Vagina (tissue), 2 donors: ENCODE results near the gene PNP. TPM values are rescaled to one million over a fixed set of nuclear protein-coding genes. Genes with fewer than 3 reads are reported as not detected.
A peak's percentile ranks its signal among the peaks of the same experiment; 100 is the strongest.

Experiments used
- DNase-seq, 2 donors: peaks; one replicate each; pipeline ENCODE4 v3.0.0-alpha.2; 2017; ENCODE audit errors: extremely low spot score in 2 of 2
- H3K27ac ChIP-seq: fragments of 200-600 bp; sonication (generic); one replicate; pipeline ENCODE4 v1.5.1; 2019
- H3K27me3 ChIP-seq: fragments of 200-600 bp; sonication (generic); one replicate; pipeline ENCODE4 v1.5.1; 2019
- H3K36me3 ChIP-seq, 2 donors: fragments of 200-600 bp; sonication (generic); one replicate each; pipeline ENCODE4 v1.5.1; 2017 to 2019
- H3K4me1 ChIP-seq: fragments of 200-600 bp; sonication (generic); one replicate; pipeline ENCODE4 v1.5.1; 2019
- H3K4me3 ChIP-seq, 2 donors: fragments of 200-600 bp; sonication (generic); 1 replicate in 1 of 2; 2 replicates in 1 of 2; pipeline ENCODE4 v1.5.1; 2016 to 2019
- H3K9me3 ChIP-seq: fragments of 200-600 bp; sonication (generic); one replicate; pipeline ENCODE4 v1.5.1; 2019
- POLR2A ChIP-seq, 2 donors: fragments of 450-650 bp; IDR thresholded peaks; one replicate each; pipeline ENCODE4 v1.6.1; 2017; ENCODE audit warnings: antibody characterized with exemption in 2 of 2, mild to moderate bottlenecking in 2 of 2, moderate library complexity in 2 of 2
- POLR2AphosphoS5 ChIP-seq, 2 donors: sonication (generic); formaldehyde crosslinking; IDR thresholded peaks; one replicate each; pipeline ENCODE4 v1.9.0; 2017; ENCODE audit warnings: antibody characterized with exemption in 2 of 2, mild to moderate bottlenecking in 2 of 2, low read depth in 1 of 2; ENCODE audit not compliant: insufficient read depth in 1 of 2
- intact Hi-C: fragments of 100-400 bp; cut with DNase I; formaldehyde crosslinking; loops from one replicate; pipeline ENCODE4 v1.15.1; 2023
- total RNA-seq: library from RNA; depleted of rRNA; stranded (reverse); fragments of >200 nt; gene quantifications from one replicate; pipeline ENCODE4 v1.2.3, GENCODE V29; 2016
- TF ChIP-seq, protein P1 (sequence below), 3 experiments: fragments of 450-650 bp in 2 of 3; fragments of 200-600 bp in 1 of 3; sonication (generic) in 1 of 3; IDR thresholded peaks; one replicate each; pipeline ENCODE4 v1.5.1; 2017 to 2019; ENCODE audit warnings: antibody characterized with exemption in 3 of 3, mild to moderate bottlenecking in 2 of 3, moderate library complexity in 2 of 3

The PNP gene
- total RNA-seq, 1 donor from 2014 or later: 64.6 TPM

DNA sequence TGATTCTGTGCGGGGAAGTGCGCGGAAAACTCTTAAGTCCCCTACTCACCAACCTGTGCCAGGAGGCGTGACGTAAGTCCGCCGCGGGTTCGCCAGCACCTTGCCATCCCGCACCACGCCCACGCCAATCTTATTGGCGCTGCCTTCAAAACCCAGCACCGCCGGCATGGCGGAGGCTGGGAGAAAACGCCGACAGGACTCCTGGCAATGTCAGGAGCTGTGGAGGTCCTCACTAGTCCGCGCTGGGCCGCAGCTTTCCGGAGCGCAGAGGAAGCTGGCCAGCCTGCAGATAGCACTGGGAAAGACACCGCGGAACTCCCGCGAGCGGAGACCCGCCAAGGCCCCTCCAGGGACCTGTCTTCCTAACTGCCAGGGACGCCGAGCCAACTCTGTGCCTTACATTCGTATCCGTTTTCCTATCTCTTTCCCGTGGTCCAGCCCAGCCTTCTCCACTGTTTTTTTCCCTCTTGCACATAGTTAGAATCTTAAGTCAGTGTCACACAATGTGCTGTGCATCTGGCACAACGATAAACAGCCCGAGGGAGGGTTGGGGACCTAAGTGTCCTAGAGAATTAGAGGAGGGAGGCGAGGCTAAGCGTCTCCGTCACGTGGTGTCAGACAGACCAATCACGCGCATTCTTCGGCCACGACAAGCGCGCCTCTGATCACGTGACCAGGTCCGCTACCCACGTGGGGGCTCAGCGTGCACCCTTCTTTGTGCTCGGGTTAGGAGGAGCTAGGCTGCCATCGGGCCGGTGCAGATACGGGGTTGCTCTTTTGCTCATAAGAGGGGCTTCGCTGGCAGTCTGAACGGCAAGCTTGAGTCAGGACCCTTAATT is 14.5 kb upstream of the PNP start, which contains the start of the genes APEX1 and OSGEP:
Gene APEX1 (plus strand): TSS at position 711 of the 839 bp plus-strand sequence. CDS start 420 bp downstream, outside the sequence.
Gene OSGEP (minus strand): TSS at position 297 of the 839 bp plus-strand sequence. CDS start 129 bp downstream, at position 168.
- H3K9me3 ChIP-seq: no peaks in the 10 kb centered on the region
- TF ChIP-seq, protein P1, sequence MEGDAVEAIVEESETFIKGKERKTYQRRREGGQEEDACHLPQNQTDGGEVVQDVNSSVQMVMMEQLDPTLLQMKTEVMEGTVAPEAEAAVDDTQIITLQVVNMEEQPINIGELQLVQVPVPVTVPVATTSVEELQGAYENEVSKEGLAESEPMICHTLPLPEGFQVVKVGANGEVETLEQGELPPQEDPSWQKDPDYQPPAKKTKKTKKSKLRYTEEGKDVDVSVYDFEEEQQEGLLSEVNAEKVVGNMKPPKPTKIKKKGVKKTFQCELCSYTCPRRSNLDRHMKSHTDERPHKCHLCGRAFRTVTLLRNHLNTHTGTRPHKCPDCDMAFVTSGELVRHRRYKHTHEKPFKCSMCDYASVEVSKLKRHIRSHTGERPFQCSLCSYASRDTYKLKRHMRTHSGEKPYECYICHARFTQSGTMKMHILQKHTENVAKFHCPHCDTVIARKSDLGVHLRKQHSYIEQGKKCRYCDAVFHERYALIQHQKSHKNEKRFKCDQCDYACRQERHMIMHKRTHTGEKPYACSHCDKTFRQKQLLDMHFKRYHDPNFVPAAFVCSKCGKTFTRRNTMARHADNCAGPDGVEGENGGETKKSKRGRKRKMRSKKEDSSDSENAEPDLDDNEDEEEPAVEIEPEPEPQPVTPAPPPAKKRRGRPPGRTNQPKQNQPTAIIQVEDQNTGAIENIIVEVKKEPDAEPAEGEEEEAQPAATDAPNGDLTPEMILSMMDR (IDR thresholded peaks at IDR 0.05): no peak
- TF ChIP-seq POLR2AphosphoS5 (IDR thresholded peaks at IDR 0.05; ENCODE audit: insufficient read depth in 1 of 2, low read depth in 1 of 2) (peak; percentile 93 to 98), POLR2A (IDR thresholded peaks at IDR 0.05) (peak in 1 of 2 donors; percentile 40)
- H3K27me3 ChIP-seq: no peaks in the 10 kb centered on the region
- H3K36me3 ChIP-seq: peaks cover 0 to 61% of the 10 kb centered on the region in 2 donors
- peak within 1 kb of the TSS; percentile 87 to 88 for H3K4me3 ChIP-seq
- intact Hi-C loops: no loop called here
- peaks cover 42% of the 10 kb centered on the region for H3K4me1 ChIP-seq
- DNase-seq: peak in 1 of 2 donors; percentile 99
- peak within 1 kb of the TSS; percentile 96 for H3K27ac ChIP-seq

DNA sequence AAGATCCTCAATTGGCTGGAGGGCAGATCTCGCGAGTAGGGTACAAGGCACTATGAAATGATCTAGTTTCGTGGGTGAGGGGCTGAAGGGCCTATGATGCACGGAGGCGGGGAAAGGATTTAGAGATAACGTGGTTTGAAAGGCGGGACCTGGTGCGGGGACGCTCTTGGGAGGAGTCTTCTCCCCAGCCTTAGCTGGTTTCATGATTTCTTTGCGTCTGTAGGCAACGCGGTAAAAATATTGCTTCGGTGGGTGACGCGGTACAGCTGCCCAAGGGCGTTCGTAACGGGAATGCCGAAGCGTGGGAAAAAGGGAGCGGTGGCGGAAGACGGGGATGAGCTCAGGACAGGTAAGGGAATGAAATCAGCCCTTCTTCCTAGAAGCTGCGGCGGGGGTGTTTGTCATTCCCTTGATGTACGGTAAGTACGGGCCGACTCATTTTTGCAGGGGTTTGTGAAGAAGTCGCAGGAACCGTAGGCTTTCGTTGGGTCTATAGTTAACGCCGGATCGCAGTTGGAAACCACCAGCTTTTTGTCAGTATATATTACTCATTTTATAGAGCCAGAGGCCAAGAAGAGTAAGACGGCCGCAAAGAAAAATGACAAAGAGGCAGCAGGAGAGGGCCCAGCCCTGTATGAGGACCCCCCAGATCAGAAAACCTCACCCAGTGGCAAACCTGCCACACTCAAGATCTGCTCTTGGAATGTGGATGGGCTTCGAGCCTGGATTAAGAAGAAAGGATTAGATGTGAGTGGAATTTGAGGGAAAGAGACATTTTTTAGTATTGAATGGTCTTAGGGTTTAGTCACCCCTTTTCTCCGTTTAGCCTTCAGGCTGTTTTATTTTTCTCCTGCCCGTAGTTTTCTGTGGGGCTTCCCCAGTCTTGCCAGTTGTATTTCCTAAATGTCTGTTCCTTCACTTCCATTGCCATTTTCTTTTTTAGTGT is 13.6 kb upstream of the PNP start:
- peak overlapping the region; percentile 87 to 88 for H3K4me3 ChIP-seq
- peak overlapping the region; percentile 96 for H3K27ac ChIP-seq
- peaks cover 0 to 59% of the 10 kb centered on the region in 2 donors for H3K36me3 ChIP-seq
- DNase-seq: no peak
- H3K9me3 ChIP-seq: no peaks in the 10 kb centered on the region
- H3K4me1 ChIP-seq: peaks cover 51% of the 10 kb centered on the region
- intact Hi-C loops: no loop called here
- no peaks in the 10 kb centered on the region for H3K27me3 ChIP-seq
- TF ChIP-seq, protein P1 (IDR thresholded peaks at IDR 0.05): no peak
- TF ChIP-seq POLR2A (IDR thresholded peaks at IDR 0.05): no peak
- TF ChIP-seq POLR2AphosphoS5 (IDR thresholded peaks at IDR 0.05; ENCODE audit: insufficient read depth in 1 of 2, low read depth in 1 of 2): no peak

DNA sequence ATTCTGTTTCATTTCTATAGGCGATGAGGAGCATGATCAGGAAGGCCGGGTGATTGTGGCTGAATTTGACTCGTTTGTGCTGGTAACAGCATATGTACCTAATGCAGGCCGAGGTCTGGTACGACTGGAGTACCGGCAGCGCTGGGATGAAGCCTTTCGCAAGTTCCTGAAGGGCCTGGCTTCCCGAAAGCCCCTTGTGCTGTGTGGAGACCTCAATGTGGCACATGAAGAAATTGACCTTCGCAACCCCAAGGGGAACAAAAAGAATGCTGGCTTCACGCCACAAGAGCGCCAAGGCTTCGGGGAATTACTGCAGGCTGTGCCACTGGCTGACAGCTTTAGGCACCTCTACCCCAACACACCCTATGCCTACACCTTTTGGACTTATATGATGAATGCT is 12.2 kb upstream of the PNP start:
- Histone ChIP-seq H3K4me1 (peaks cover 54% of the 10 kb centered on the region), H3K27ac (no peak overlapping the region), H3K27me3 (no peaks in the 10 kb centered on the region), H3K9me3 (no peaks in the 10 kb centered on the region), H3K36me3 (peaks cover 0 to 46% of the 10 kb centered on the region in 2 donors), H3K4me3 (no peak overlapping the region)
- intact Hi-C loops: no loop called here
- no peak for TF ChIP-seq POLR2AphosphoS5 (IDR thresholded peaks at IDR 0.05; ENCODE audit: insufficient read depth in 1 of 2, low read depth in 1 of 2)
- TF ChIP-seq POLR2A (IDR thresholded peaks at IDR 0.05): no peak
- TF ChIP-seq, protein P1 (IDR thresholded peaks at IDR 0.05): no peak
- no peak for DNase-seq

DNA sequence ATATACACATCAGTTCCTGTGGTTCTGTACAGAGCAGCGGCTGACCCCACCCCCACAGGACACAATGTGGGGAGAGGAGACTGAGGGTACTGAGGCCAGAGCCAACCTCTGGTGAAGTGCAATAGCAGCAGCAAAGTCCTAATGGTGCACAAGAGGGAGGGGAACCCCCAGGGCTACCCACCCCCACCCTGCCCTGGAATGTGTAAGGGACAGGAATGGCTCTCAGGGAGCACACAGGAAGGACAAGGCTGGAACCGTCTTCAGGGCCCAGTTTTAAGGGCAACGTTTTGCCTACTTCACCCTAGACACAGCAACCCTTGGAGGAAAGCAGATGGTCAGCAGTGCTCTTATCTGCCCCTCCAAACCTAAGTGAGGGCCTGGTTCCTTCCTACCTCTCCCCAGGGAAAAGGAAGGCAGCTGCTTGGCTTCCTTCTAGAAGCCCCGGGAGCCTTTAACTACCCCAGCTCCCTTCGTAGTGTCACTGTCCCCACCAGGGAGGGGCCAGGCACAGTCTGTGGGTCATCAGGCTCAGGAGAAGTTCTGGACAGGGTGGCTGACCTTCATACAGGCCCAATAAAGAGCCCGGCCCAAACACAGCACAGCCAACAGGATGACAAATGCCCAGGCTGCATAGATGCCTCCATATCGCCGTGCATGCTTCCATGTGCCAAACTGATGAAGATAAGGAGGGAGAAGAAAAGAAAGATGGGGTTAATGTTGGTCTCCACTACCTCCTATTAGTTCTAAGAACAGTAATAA is 11.0 kb upstream of the PNP start:
- intact Hi-C loops: no loop called here
- H3K27me3 ChIP-seq: no peaks in the 10 kb centered on the region
- no peak for DNase-seq
- H3K4me1 ChIP-seq: peaks cover 58% of the 10 kb centered on the region
- no peak overlapping the region for H3K27ac ChIP-seq
- peaks cover 0 to 41% of the 10 kb centered on the region in 2 donors for H3K36me3 ChIP-seq
- TF ChIP-seq POLR2AphosphoS5 (IDR thresholded peaks at IDR 0.05; ENCODE audit: insufficient read depth in 1 of 2, low read depth in 1 of 2) (no peak), POLR2A (IDR thresholded peaks at IDR 0.05) (no peak)
- TF ChIP-seq, protein P1 (IDR thresholded peaks at IDR 0.05): no peak
- no peaks in the 10 kb centered on the region for H3K9me3 ChIP-seq
- no peak overlapping the region for H3K4me3 ChIP-seq
